ENCODE data around the gene ATP8B4. TPM values are rescaled to one million over a fixed set of nuclear protein-coding genes. Genes with fewer than 3 reads are reported as not detected.
A peak's percentile ranks its signal among the peaks of the same experiment; 100 is the strongest.

Gene ATP8B4
- total RNA-seq, 1 donor from 2014 or later, result 9.4 TPM

- no peaks in the 10 kb centered on the region for H3K36me3 ChIP-seq
- DNase-seq, result no peak
Measured at GRCh38 chr15:50113187-50113505, 5.9 kb downstream of the ATP8B4 start.

GRCh38 chr15:50112488-50113186 is 6.4 kb downstream of the ATP8B4 start:
- Histone ChIP-seq H3K4me1 (peaks cover 4% of the 10 kb centered on the region), H3K36me3 (no peaks in the 10 kb centered on the region), H3K9me3 (no peaks in the 10 kb centered on the region), H3K27me3 (no peaks in the 10 kb centered on the region), H3K4me3 (peak overlapping the region; percentile 14), H3K27ac (peak overlapping the region; percentile 6)
- peak; percentile 13 for ATAC-seq
- DNase-seq, result no peak
- intact Hi-C loops (cut with DNase I), result no loop called here
- no peak for TF ChIP-seq CTCF (IDR thresholded peaks at IDR 0.05)

More at GRCh38 chr15:50113187-50113505, 5.9 kb downstream of the ATP8B4 start:
- no peak overlapping the region for H3K27ac ChIP-seq
- peak overlapping the region; percentile 14 for H3K4me3 ChIP-seq
- no peak for TF ChIP-seq CTCF (IDR thresholded peaks at IDR 0.05)
- no peaks in the 10 kb centered on the region for H3K9me3 ChIP-seq
- ATAC-seq, result peak; percentile 23
- intact Hi-C loops (cut with DNase I), result no loop called here
- H3K4me1 ChIP-seq, result peaks cover 4% of the 10 kb centered on the region
- H3K27me3 ChIP-seq, result no peaks in the 10 kb centered on the region

GRCh38 chr15:50110285-50110684 is 8.7 kb downstream of the ATP8B4 start:
- H3K27ac ChIP-seq, result no peak overlapping the region
- DNase-seq, result no peak
- no peaks in the 10 kb centered on the region for H3K36me3 ChIP-seq
- ATAC-seq, result no peak
- no peaks in the 10 kb centered on the region for H3K27me3 ChIP-seq
- peaks cover 4% of the 10 kb centered on the region for H3K4me1 ChIP-seq
- TF ChIP-seq CTCF (IDR thresholded peaks at IDR 0.05), result no peak
- no peak overlapping the region for H3K4me3 ChIP-seq
- no peaks in the 10 kb centered on the region for H3K9me3 ChIP-seq
- intact Hi-C loops (cut with DNase I), result no loop called here

- Histone ChIP-seq H3K27me3 (no peaks in the 10 kb centered on the region), H3K36me3 (no peaks in the 10 kb centered on the region), H3K9me3 (no peaks in the 10 kb centered on the region), H3K4me1 (peaks cover 4% of the 10 kb centered on the region), H3K4me3 (no peak overlapping the region), H3K27ac (peak overlapping the region; percentile 43)
- no peak for ATAC-seq
- DNase-seq, result no peak
- no peak for TF ChIP-seq CTCF (IDR thresholded peaks at IDR 0.05)
- intact Hi-C loops (cut with DNase I), result no loop called here
Measured at GRCh38 chr15:50109076-50109987, 9.7 kb downstream of the ATP8B4 start.

- Histone ChIP-seq H3K27ac (peak overlapping the region; percentile 43), H3K36me3 (no peaks in the 10 kb centered on the region), H3K9me3 (no peaks in the 10 kb centered on the region), H3K4me1 (peaks cover 4% of the 10 kb centered on the region), H3K4me3 (no peak overlapping the region), H3K27me3 (no peaks in the 10 kb centered on the region)
- ATAC-seq, result no peak
- intact Hi-C loops (cut with DNase I), result no loop called here
- no peak for TF ChIP-seq CTCF (IDR thresholded peaks at IDR 0.05)
- DNase-seq, result no peak
Measured at GRCh38 chr15:50108461-50108860, 10.6 kb downstream of the ATP8B4 start.

Data from upper lobe of right lung (tissue), 1 donor.